ENCODE measurements around the gene KIF26B.

DNA sequence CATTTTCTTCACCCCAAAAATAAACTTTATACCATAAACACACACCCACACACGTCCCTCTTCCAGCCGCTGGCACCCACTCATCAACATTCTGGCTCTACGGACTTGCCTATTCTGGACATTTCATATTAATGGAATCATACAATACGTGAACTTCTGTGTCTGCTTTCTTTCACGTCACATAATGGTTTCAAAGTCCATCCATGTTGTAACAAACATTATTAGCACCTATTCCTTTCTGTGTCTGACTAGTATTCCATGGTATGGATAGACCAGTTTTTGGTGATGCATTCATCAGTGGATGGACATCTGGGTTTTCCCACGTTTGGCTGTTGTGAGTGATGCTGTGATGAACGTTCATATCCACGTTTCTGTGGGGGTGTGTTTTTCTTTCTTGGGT, 323.2 kb downstream of the KIF26B start:
- no peak for TF ChIP-seq MYC (IDR thresholded peaks at IDR 0.05; ENCODE audit: borderline replicate concordance, low read length)
- no peak for TF ChIP-seq CTCF (IDR thresholded peaks at IDR 0.05)
- TF ChIP-seq EP300 (IDR thresholded peaks at IDR 0.05): no peak
- TF ChIP-seq RNF2 (IDR thresholded peaks at IDR 0.05; ENCODE audit: borderline replicate concordance, low read depth): no peak
- no peak for TF ChIP-seq CBX8 (IDR thresholded peaks at IDR 0.05)
- no peak for TF ChIP-seq POLR2A (IDR thresholded peaks at IDR 0.05; ENCODE audit: low read length)
- TF ChIP-seq RFX5 (IDR thresholded peaks at IDR 0.05): no peak
- TF ChIP-seq ZNF302 (CRISPR knock-in tag; IDR thresholded peaks at IDR 0.05): no peak
- TF ChIP-seq CBX2 (IDR thresholded peaks at IDR 0.05; ENCODE audit: borderline replicate concordance, low read depth): no peak

All from A549 (cell line).